Fibroblast of pulmonary artery (primary cell): ENCODE results near the gene HMCN1.
"Not testable (repeated sequence)": the region's sequence is repeated elsewhere in the genome, so short reads cannot be mapped to it uniquely, and the experiment has no call there.

ENCODE experiments used
- DNase-seq: peaks from one replicate; pipeline ENCODE4 v3.0.0-alpha.2; 2010; ENCODE audit warnings: low read depth
- H3K4me3 ChIP-seq: replicated peaks from 2 replicates; pipeline ENCODE4 v1.5.1; 2011; ENCODE audit warnings: low read depth, mild to moderate bottlenecking, control low read depth, low read length, moderate library complexity
- TF ChIP-seq, protein P1 (sequence below): IDR thresholded peaks from 2 replicates; pipeline ENCODE4 v1.5.1; 2011; ENCODE audit warnings: mild to moderate bottlenecking, control low read depth, low read length, inconsistent platforms; ENCODE audit errors: missing control alignments

Gene HMCN1

GRCh38 chr1:185886671-185887070 is 152.5 kb downstream of the HMCN1 start:
- TF ChIP-seq, protein P1, sequence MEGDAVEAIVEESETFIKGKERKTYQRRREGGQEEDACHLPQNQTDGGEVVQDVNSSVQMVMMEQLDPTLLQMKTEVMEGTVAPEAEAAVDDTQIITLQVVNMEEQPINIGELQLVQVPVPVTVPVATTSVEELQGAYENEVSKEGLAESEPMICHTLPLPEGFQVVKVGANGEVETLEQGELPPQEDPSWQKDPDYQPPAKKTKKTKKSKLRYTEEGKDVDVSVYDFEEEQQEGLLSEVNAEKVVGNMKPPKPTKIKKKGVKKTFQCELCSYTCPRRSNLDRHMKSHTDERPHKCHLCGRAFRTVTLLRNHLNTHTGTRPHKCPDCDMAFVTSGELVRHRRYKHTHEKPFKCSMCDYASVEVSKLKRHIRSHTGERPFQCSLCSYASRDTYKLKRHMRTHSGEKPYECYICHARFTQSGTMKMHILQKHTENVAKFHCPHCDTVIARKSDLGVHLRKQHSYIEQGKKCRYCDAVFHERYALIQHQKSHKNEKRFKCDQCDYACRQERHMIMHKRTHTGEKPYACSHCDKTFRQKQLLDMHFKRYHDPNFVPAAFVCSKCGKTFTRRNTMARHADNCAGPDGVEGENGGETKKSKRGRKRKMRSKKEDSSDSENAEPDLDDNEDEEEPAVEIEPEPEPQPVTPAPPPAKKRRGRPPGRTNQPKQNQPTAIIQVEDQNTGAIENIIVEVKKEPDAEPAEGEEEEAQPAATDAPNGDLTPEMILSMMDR = no peak
- DNase-seq = no peak
- no peak overlapping the region for H3K4me3 ChIP-seq

DNA sequence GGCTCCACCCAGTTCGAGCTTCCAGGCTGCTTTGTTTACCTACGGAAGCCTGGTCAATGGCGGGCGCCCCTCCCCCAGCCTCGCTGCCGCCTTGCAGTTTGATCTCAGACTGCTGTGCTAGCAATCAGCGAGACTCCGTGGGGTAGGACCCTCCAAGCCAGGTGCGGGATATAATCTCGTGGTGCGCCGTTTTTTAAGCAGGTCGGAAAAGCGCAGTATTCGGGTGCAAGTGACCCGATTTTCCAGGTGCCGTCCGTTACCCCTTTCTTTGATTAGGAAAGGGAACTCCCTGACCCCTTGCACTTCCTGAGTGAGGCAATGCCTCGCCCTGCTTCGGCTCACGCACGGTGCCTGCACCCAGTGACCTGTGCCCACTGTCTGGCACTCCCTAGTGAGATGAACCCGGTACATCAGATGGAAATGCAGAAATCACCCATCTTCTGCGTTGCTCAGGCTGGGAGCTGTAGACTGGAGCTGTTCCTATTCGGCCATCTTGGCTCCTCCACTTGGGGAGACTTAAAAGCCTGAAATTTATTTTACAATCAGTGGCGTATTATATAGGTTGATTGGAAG is 158.7 kb downstream of the HMCN1 start:
- not testable (repeated sequence) for H3K4me3 ChIP-seq, DNase-seq

- DNase-seq = peak; percentile 62
- H3K4me3 ChIP-seq = no peak overlapping the region
- TF ChIP-seq, protein P1 = no peak
Measured at GRCh38 chr1:185894791-185895190, 160.6 kb downstream of the HMCN1 start.

DNA sequence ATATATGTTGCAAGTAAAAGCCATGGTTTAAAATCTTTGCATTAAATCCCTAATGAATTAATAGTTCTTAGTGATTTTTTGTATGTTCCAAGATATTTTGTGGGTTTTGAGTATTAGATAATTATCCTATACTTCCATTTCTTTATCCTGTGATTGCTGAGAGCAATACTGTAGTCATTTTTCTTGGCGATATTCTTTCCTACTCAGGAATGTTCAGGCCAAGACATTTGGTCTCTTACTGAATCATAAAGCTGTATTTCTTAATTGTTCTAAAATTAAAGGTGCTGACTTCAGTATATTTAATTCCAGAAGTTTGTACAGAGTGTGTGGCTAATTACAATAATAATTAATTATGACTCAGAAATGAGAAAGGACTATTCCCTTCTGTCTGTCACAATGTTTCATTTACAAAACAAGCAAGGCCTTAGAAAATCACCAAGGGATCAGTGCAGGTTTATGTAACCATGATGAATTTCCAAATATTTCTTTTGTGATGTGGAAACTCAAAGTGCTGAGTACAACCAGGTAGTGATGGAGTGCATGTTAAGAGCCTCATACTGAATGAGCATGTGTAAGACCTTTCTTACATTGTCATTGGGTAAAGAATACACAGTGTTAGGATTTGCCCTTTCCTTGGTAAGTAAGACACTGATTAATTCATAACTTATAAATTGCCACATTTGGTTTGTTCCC is 161.2 kb downstream of the HMCN1 start:
- no peak overlapping the region for H3K4me3 ChIP-seq
- peak; percentile 35 for DNase-seq
- TF ChIP-seq, protein P1 = no peak

GRCh38 chr1:185896863-185897262 is 162.7 kb downstream of the HMCN1 start:
- TF ChIP-seq, protein P1 = no peak
- H3K4me3 ChIP-seq = no peak overlapping the region
- peak; percentile 28 for DNase-seq

GRCh38 chr1:185906186-185906585 is 172.0 kb downstream of the HMCN1 start:
- H3K4me3 ChIP-seq = no peak overlapping the region
- TF ChIP-seq, protein P1 = no peak
- no peak for DNase-seq

DNA sequence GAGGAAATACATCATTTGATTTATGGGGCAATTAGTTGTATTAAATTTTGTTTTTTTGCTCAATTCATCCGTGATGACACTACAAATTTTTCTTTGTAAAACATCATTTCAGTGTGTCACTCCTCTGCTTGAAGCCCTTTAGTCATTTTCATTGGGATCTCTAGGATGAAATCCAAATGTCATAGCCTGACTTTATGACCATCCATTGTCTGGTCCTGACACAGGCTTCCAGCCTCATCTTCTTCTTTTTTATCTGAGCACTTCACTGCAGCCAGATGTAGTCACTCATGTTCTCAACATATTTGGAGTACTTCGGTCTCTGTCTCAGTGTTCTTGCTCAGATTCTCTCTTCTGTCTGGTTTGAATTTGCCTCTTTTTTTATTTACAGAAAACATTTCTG is 173.1 kb downstream of the HMCN1 start:
- H3K4me3 ChIP-seq = no peak overlapping the region
- TF ChIP-seq, protein P1 = no peak
- DNase-seq = no peak
